Heart left ventricle (tissue), 16 donors: ENCODE results near the gene FAM221B. TPM values are rescaled to one million over a fixed set of nuclear protein-coding genes. Genes with fewer than 3 reads are reported as not detected.

Source experiments
- ATAC-seq, 4 donors: fragments of 200-7000 bp; cut with Tn5 transposase; one replicate each; pipeline ENCODE4 v1.9.1; 2020 to 2022; ENCODE audit warnings: moderate library complexity in 4 of 4, mild to moderate bottlenecking in 3 of 4, moderate number of reproducible peaks in 1 of 4
- DNase-seq, 5 donors: peaks; one replicate each; pipeline ENCODE4 v3.0.0-alpha.2; 2020
- H3K27ac ChIP-seq, 12 donors: fragments of 200-600 bp; sonication (generic) in 4 of 12; one replicate each; pipeline versions ENCODE4 v1.5.0 to v1.8.0; 2016 to 2022; ENCODE audit warnings: mild to moderate bottlenecking in 2 of 12
- H3K27me3 ChIP-seq, 9 donors: fragments of 200-600 bp; sonication (generic) in 2 of 9; one replicate each; pipeline versions ENCODE4 v1.5.1 to v1.8.0; 2016 to 2022; ENCODE audit warnings: mild to moderate bottlenecking in 3 of 9
- H3K36me3 ChIP-seq, 9 donors: fragments of 200-600 bp; sonication (generic) in 2 of 9; one replicate each; pipeline versions ENCODE4 v1.5.0 to v1.8.0; 2018 to 2022; ENCODE audit warnings: mild to moderate bottlenecking in 2 of 9
- H3K4me1 ChIP-seq, 12 donors: fragments of 200-600 bp; sonication (generic) in 4 of 12; one replicate each; pipeline versions ENCODE4 v1.5.0 to v1.8.0; 2016 to 2022; ENCODE audit warnings: mild to moderate bottlenecking in 3 of 12
- H3K4me3 ChIP-seq, 12 donors: fragments of 200-600 bp; sonication (generic) in 4 of 12; one replicate each; pipeline versions ENCODE4 v1.5.0 to v1.8.0; 2017 to 2022; ENCODE audit warnings: mild to moderate bottlenecking in 9 of 12, moderate library complexity in 4 of 12
- H3K9me3 ChIP-seq, 12 donors: fragments of 200-600 bp; sonication (generic) in 4 of 12; one replicate each; pipeline versions ENCODE4 v1.5.0 to v1.8.0; 2016 to 2022; ENCODE audit warnings: mild to moderate bottlenecking in 1 of 12
- CTCF ChIP-seq, 12 donors: fragments of 200-600 bp; sonication (generic) in 4 of 12; IDR thresholded peaks; one replicate each; pipeline versions ENCODE4 v1.5.0 to v1.8.0; 2018 to 2022; ENCODE audit warnings: antibody characterized with exemption in 12 of 12, mild to moderate bottlenecking in 5 of 12
- POLR2A ChIP-seq, 2 donors: fragments of 450-650 bp; IDR thresholded peaks; one replicate each; pipeline ENCODE4 v1.6.1; 2017; ENCODE audit warnings: antibody characterized with exemption in 2 of 2, mild to moderate bottlenecking in 2 of 2, moderate library complexity in 2 of 2
- WGBS, 4 donors: extraction: QIAGEN DNeasy Blood & Tissue Kit in 2 of 4; methylation state at CpG; one replicate each; pipeline versions ENCODE4 v1.1.5 to v1.1.7; 2013 to 2018; 5-methylcytosine and 5-hydroxymethylcytosine counted together
- intact Hi-C, 10 donors: fragments of 100-400 bp; cut with DNase I; formaldehyde crosslinking; loops; one replicate each; pipeline versions ENCODE4 v1.11.1 to v1.14.2; 2022
- polyA plus RNA-seq, 2 donors: library from polyadenylated mRNA; stranded (reverse); fragments of 200-250 nt; gene quantifications; one replicate each; pipeline ENCODE4 v1.2.3, GENCODE V29; 2013
- total RNA-seq, 9 donors: library from RNA; depleted of rRNA in 2 of 9; stranded (reverse); fragments of >200 nt in 2 of 9; fragmentation: NEBNext Ultra II Directional in 3 of 9; extraction: Animal tissue kit (Norgen Biotek cat#: 25700) in 3 of 9; gene quantifications; one replicate each; pipeline versions ENCODE4 v1.1.0 to v1.2.4, GENCODE V29; 2016 to 2023
- donor health status: ischemic (EF 13 %, LVEDD 7.1; RV severe dilation, severe dysfunction).
- donor health status: healthy with polysubstance abuse.
- donor health status: DM: no; HTN: yes; CAD: no.
- donor health status: DM: no; HTN: no; CAD: no.
- donor health status: ischemic (EF 25% LVEDD 6.9; RV normal size, moderate dysfunction).
- donor health status: ischemic (EF 25% LVEDD 5.7; RV mildly dilated, moderate dysfunction).
- donor health status: healthy.
- donor health status: DM: yes; HTN: yes; CAD: no.
- donor health status: ischemic (EF 35%, LVEDD 5.7; RV mildly dilated, moderate dysfunction).
- donor health status: nonischemic (EF 11% LVEDD 7.7; RV severe dilation, severe dysfunction).
- donor health status: DM: yes; HTN: yes; CAD: no.
- donor health status: PGD.
- donor health status: ischemic (EF 29% LVEDD 5.4; RV normal size, mild dysfunction).
- donor health status: nonischemic (EF 23%, LVEDD 6.1; RV moderate dilation, normal function).

The FAM221B gene
- total and polyA plus RNA-seq, 11 donors = not detected

DNA sequence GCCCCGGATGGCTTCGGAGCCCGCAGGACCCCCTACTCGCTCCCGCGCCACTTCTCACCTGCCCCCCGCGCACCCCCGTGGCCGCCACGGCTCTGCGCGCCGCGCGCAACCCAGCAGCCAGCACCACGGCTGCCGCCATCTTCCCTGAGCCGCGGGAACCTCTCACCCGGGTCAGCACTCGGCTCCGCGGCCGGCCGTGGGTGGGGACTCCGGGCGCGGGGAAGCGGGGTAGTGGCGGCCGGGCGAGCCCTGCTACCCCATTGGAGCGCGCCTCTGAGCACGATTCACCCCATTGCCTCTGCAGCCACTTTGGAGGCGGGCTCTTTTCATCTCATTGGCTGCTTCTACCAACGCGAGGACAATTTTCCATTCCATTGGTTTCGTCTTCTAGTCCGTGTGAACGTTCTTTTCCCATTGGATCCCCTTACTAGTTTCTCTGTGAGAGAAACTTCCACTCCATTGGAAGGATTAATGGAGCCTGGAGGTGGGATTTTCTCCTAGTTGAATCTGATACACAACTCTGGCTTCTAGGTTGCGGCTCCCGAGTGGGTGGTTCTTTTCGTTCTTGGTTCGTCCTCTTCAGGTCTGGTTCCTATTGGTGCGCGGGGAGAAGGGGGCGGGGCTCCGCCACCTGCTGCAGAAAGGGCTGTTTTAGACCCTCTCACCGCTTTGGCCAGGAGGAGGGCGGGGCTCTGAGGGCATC lies 13.5 kb downstream of the FAM221B start, which contains the start of gene HINT2:
Gene HINT2 (minus strand): TSS at position 202 of the 703 bp plus-strand sequence. CDS start 63 bp downstream, at position 139.
- WGBS, 4 donors = 0 to 1% (median 0%) methylated on average over 20 to 52 of the region's 52 CpGs
- Histone ChIP-seq H3K4me1 (peaks cover 5 to 40% (median 31%) of the 10 kb centered on the region in 12 donors), H3K36me3 (peaks cover 0 to under 1% (median 0%) of the 10 kb centered on the region in 9 donors), H3K4me3 (peak within 1 kb of the TSS; percentile 67 to 99 (median 85)), H3K9me3 (no peaks in the 10 kb centered on the region), H3K27me3 (no peaks in the 10 kb centered on the region), H3K27ac (peak within 1 kb of the TSS; percentile 89 to 100 (median 98))
- DNase-seq (peak; percentile 96 to 98 (median 97)), ATAC-seq (peak; percentile 93 to 95 (median 93))
- TF ChIP-seq POLR2A (IDR thresholded peaks at IDR 0.05) (peak; percentile 86 to 97), CTCF (IDR thresholded peaks at IDR 0.05) (peak in 1 of 12 donors; percentile 5)
- intact Hi-C loops = loop anchor here in 5 of 10 donors (2.0 to 10.0 kb wide), 4 partner anchors 24 to 160 kb away; partner anchors contain the start of genes NPR2 (in 3 of the 5), CCDC107 (in 2 of the 5), RMRP (in 2 of the 5) and MSMP (in 1 of the 5)

- peaks cover 0 to 8% (median 6%) of the 10 kb centered on the region in 9 donors for H3K36me3 ChIP-seq
- WGBS, 4 donors = 8 to 15% (median 9%) methylated on average over 15 to 29 of the region's 29 CpGs
- peaks cover 5 to 40% (median 31%) of the 10 kb centered on the region in 12 donors for H3K4me1 ChIP-seq
- H3K9me3 ChIP-seq = no peaks in the 10 kb centered on the region
- H3K4me3 ChIP-seq = peak overlapping the region; percentile 67 to 99 (median 85)
- no peaks in the 10 kb centered on the region for H3K27me3 ChIP-seq
- intact Hi-C loops = loop anchor here in 5 of 10 donors (2.0 to 10.0 kb wide), 4 partner anchors 23 to 159 kb away; partner anchors contain the start of genes NPR2 (in 3 of the 5), CCDC107 (in 2 of the 5), RMRP (in 2 of the 5) and MSMP (in 1 of the 5)
- H3K27ac ChIP-seq = peak overlapping the region; percentile 89 to 100 (median 98)
- DNase-seq (peak; percentile 68 to 85 (median 83)), ATAC-seq (peak in 3 of 4 donors; percentile 15 to 60 (median 56))
- TF ChIP-seq POLR2A (IDR thresholded peaks at IDR 0.05) (no peak), CTCF (IDR thresholded peaks at IDR 0.05) (peak in 6 of 12 donors; percentile 18 to 40 (median 34))
These were observed 14.3 kb downstream of the FAM221B start for GRCh38 chr9:35814106-35814840.

DNA sequence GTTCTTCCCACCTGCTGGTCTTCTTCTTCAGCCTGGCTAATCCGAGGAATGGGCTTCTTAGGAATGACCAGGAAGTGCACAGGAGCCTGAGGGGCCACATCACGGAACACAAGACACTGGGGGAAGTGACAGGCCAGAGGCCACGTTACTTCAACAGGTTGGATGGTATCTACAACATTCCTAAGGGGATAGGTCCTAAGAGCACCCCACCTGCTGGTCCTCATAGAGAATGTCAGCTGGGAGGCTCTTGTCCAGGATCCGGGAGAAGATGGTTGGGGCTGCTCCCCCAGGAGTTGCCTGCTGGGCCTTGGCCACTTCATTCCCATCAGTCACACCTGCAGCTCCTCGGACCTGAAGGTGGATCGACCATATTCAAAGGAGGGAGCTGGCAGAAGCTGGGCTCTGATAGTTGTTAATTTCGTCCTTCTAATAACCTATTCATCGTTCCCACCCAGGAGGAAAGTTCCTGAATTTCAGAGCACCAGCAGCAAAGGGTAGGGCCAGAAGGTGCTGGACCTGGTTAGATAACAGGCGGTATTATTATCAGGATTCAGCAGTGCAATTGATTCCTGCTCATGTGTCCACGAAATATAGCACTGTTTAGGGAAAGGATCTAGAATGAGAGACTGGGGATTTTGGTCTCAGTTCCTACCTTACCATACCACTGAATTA lies 15.0 kb downstream of the FAM221B start:
- H3K36me3 ChIP-seq = peaks cover 0 to 15% (median 14%) of the 10 kb centered on the region in 9 donors
- 66 to 76% (median 73%) methylated on average over 10 of the region's 10 CpGs for WGBS, 4 donors
- ATAC-seq (no peak), DNase-seq (no peak)
- H3K4me1 ChIP-seq = peaks cover 5 to 40% (median 31%) of the 10 kb centered on the region in 12 donors
- no peaks in the 10 kb centered on the region for H3K9me3 ChIP-seq
- intact Hi-C loops = loop anchor here in 5 of 10 donors (2.0 to 10.0 kb wide), 4 partner anchors 23 to 159 kb away; partner anchors contain the start of genes NPR2 (in 3 of the 5), CCDC107 (in 2 of the 5), RMRP (in 2 of the 5) and MSMP (in 1 of the 5)
- peak overlapping the region; percentile 89 to 100 (median 98) for H3K27ac ChIP-seq
- H3K27me3 ChIP-seq = no peaks in the 10 kb centered on the region
- peak in 4 of 12 donors; percentile 21 to 32 (median 28) for TF ChIP-seq CTCF (IDR thresholded peaks at IDR 0.05)
- no peak for TF ChIP-seq POLR2A (IDR thresholded peaks at IDR 0.05)
- H3K4me3 ChIP-seq = peak overlapping the region in 6 of 12 donors; percentile 67 to 98 (median 85)
